Activated CD8-positive, alpha-beta T cell treated with anti-CD3 and anti-CD28 coated beads for 36 hours (primary cell): ENCODE measurements around the gene GJA3. TPM values are rescaled to one million over a fixed set of nuclear protein-coding genes. Genes with fewer than 3 reads are reported as not detected.

Source experiments
- ATAC-seq: fragments of 200-7000 bp; cut with Tn5 transposase; one replicate; pipeline ENCODE4 v1.10.0; 2021; ENCODE audit warnings: mild to moderate bottlenecking, moderate library complexity
- CTCF ChIA-PET: fragments of 350-600 bp; sonication (Branson Sonifier 250); formaldehyde crosslinking; loops from one replicate; lab custom pipeline; 2021; ENCODE audit warnings: antibody characterized with exemption; lab: Charles Lee
- POLR2A ChIA-PET: fragments of 350-600 bp; sonication (Branson Sonifier 250); formaldehyde crosslinking; loops from one replicate; lab custom pipeline; 2021; ENCODE audit warnings: antibody characterized with exemption; lab: Charles Lee
- DNase-seq: peaks from one replicate; pipeline ENCODE4 v3.0.0-alpha.2; 2020
- H3K27ac Mint-ChIP-seq: one replicate; pipeline ENCODE4 v1.8.0; 2021; ENCODE audit warnings: mild to moderate bottlenecking, mixed read lengths
- H3K27me3 Mint-ChIP-seq: one replicate; pipeline ENCODE4 v1.8.0; 2021; ENCODE audit warnings: mixed read lengths
- H3K36me3 Mint-ChIP-seq: one replicate; pipeline ENCODE4 v1.8.0; 2021; ENCODE audit warnings: low read depth, mixed read lengths
- H3K4me1 Mint-ChIP-seq: one replicate; pipeline ENCODE4 v1.8.0; 2021; ENCODE audit warnings: low read depth, mixed read lengths
- H3K4me3 Mint-ChIP-seq: one replicate; pipeline ENCODE4 v1.8.0; 2021; ENCODE audit warnings: mild to moderate bottlenecking, moderate library complexity, mixed read lengths
- H3K9me3 Mint-ChIP-seq: one replicate; pipeline ENCODE4 v1.8.0; 2021; ENCODE audit warnings: mixed read lengths
- CTCF ChIP-seq: fragments of 200-600 bp; IDR thresholded peaks from one replicate; pipeline ENCODE4 v1.8.0; 2022; ENCODE audit warnings: antibody characterized with exemption, mild to moderate bottlenecking
- intact Hi-C: fragments of 100-400 bp; cut with micrococcal nuclease; formaldehyde crosslinking; loops from one replicate; pipeline ENCODE4 v1.10.0; 2022
- total RNA-seq, 2 experiments: library from RNA; stranded (reverse); gene quantifications; one replicate each; pipeline ENCODE4 v1.2.3, GENCODE V29; 2021

The GJA3 gene
- total RNA-seq, 2 experiments from 2014 or later = 0.32 to 0.51 TPM

- DNase-seq = no peak
- Mint-ChIP-seq H3K4me3 (no peak overlapping the region), H3K36me3 (no peaks in the 10 kb centered on the region), H3K9me3 (no peaks in the 10 kb centered on the region), H3K4me1 (no peaks in the 10 kb centered on the region), H3K27ac (no peak overlapping the region), H3K27me3 (peaks cover 42% of the 10 kb centered on the region)
- no peak for ATAC-seq
- ChIA-PET CTCF (interaction anchor here (1.2 kb wide), 1 partner anchor 36 kb away, joined by 3 read pairs; no protein-coding TSS in a partner anchor), POLR2A (interaction anchor here (0.6 kb wide), 1 partner anchor 269 kb away, joined by 3 read pairs; no protein-coding TSS in a partner anchor)
- no peak for TF ChIP-seq CTCF
- intact Hi-C loops = no loop called here
Observed at GRCh38 chr13:20101467-20102316, 59.2 kb downstream of the GJA3 start.

DNA sequence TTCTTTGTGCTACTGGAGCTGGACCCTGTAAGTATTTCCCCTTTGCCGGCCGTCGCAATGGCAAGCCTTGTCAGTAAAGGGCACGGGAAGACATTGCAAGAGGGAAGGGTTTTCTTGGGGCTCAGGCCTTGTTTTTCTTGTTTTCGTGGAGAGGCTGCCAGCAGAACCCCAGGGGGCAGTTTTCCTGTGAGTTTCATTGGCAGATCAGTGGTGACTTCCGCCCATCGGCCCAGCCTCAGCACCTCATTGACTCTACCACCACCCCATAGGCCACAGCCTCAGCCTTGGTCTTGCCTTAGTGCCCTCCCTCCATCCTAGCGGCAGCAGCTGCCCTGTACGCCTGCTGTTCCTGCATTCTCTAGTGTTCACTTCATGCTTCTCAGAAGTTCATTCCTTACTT lies 61.5 kb downstream of the GJA3 start:
- Mint-ChIP-seq H3K36me3 (no peaks in the 10 kb centered on the region), H3K27ac (no peak overlapping the region)
- POLR2A ChIA-PET = no interaction called here

DNA sequence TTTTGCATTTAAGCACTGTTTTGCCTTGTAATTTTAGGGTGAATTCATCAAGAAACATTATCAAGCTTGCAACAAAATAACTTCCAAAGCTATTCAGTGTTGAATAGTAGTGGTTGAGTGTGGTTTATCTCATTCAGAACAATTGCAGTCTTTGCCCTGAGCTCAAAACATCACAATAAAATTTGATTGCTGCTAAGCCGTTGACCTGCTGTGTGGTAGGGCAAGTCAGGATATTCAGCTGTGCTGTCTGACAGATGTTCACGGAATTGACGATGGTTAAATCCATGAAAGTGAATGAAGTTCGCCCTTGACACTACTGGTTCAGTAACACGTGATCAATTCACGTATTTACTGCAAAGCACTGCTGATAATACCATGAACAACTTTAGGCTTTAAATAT lies 66.9 kb downstream of the GJA3 start:
- Mint-ChIP-seq H3K27me3 (peaks cover 2% of the 10 kb centered on the region), H3K27ac (no peak overlapping the region), H3K4me1 (no peaks in the 10 kb centered on the region), H3K36me3 (no peaks in the 10 kb centered on the region), H3K4me3 (no peak overlapping the region), H3K9me3 (no peaks in the 10 kb centered on the region)
- POLR2A ChIA-PET = no interaction called here
- intact Hi-C loops = no loop called here
- CTCF ChIA-PET = interaction anchor here (1.1 to 1.7 kb wide), 2 partner anchors 12 to 19 kb away, joined by 4 to 6 read pairs; no protein-coding TSS in a partner anchor
- no peak for TF ChIP-seq CTCF
- ATAC-seq = no peak
- no peak for DNase-seq

More for the DNA sequence above, 61.5 kb downstream of the GJA3 start:
- intact Hi-C loops = no loop called here
- Mint-ChIP-seq H3K4me1 (no peaks in the 10 kb centered on the region), H3K27me3 (peaks cover 32% of the 10 kb centered on the region), H3K4me3 (no peak overlapping the region), H3K9me3 (no peaks in the 10 kb centered on the region)
- DNase-seq (no peak), ATAC-seq (no peak)
- no peak for TF ChIP-seq CTCF
- CTCF ChIA-PET = no interaction called here

DNA sequence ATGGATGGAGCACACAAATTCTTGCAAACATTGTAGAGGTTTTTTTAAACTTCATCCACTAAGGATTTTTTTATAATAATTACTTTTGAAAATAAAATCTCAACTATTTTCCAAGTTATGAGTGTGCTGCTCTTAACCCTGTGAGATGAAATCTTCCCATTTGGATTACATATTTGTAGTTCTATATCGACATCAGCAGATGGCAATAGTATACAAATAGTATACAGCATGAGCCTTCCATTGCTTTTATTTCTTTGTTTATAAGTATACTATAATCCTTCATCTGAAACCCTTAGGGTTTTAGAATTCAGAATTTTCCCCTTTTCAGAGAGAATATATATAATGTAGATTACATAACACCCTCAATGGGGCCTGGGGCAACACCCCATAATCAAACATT lies 70.5 kb downstream of the GJA3 start:
- no peak overlapping the region for H3K27ac Mint-ChIP-seq
- no peak for TF ChIP-seq CTCF
- no peaks in the 10 kb centered on the region for H3K9me3 Mint-ChIP-seq
- H3K4me3 Mint-ChIP-seq = no peak overlapping the region
- DNase-seq (no peak), ATAC-seq (no peak)
- H3K36me3 Mint-ChIP-seq = peaks cover 1% of the 10 kb centered on the region
- H3K4me1 Mint-ChIP-seq = no peaks in the 10 kb centered on the region
- ChIA-PET POLR2A (no interaction called here), CTCF (interaction anchor here (1.3 kb wide), 1 partner anchor 38 kb away, joined by 4 read pairs; no protein-coding TSS in a partner anchor)
- intact Hi-C loops = no loop called here
- no peaks in the 10 kb centered on the region for H3K27me3 Mint-ChIP-seq

Other genes starting within 250 kb of the GJA3 start
- 10 to 100 TPM; 79.2 to 82.0 TPM for gene ZMYM2, start 202.3 kb downstream of the GJA3 start, total RNA-seq
- 1 to 10 TPM in 1 of 2 experiments, under 1 TPM in 1; 0.83 to 1.1 TPM for gene GJB2, start 31.9 kb upstream of the GJA3 start, total RNA-seq
- gene GJB6, start 71.3 kb upstream of the GJA3 start, total RNA-seq = 1 to 10 TPM; 2.3 to 3.3 TPM